Effector memory CD4-positive, alpha-beta T cell (primary cell): ENCODE data around the gene PARP15.

Source experiments
- DNase-seq, 3 donors: peaks; one replicate each; pipeline ENCODE4 v3.0.0-alpha.2; 2020
- H3K27ac ChIP-seq: 2 replicates; pipeline ENCODE4 v1.7.0; 2013; ENCODE audit warnings: mild to moderate bottlenecking, low read length, moderate library complexity; ENCODE audit not compliant: insufficient read depth, poor library complexity, severe bottlenecking
- H3K27me3 ChIP-seq: replicated peaks from 2 replicates; pipeline ENCODE4 v1.7.0; 2013; ENCODE audit warnings: mild to moderate bottlenecking, low read length; ENCODE audit not compliant: insufficient read depth, control insufficient read depth, poor library complexity, severe bottlenecking
- H3K36me3 ChIP-seq: 2 replicates; pipeline ENCODE4 v1.7.0; 2013; ENCODE audit warnings: mild to moderate bottlenecking, low read length, moderate library complexity; ENCODE audit not compliant: control insufficient read depth, insufficient read depth
- H3K4me1 ChIP-seq: 2 replicates; pipeline ENCODE4 v1.7.0; 2013; ENCODE audit warnings: low read length, mild to moderate bottlenecking; ENCODE audit not compliant: control insufficient read depth, insufficient read depth, poor library complexity, severe bottlenecking
- H3K4me3 ChIP-seq: 2 replicates; pipeline ENCODE4 v1.7.0; 2013; ENCODE audit warnings: low read length, low read depth, mild to moderate bottlenecking; ENCODE audit not compliant: insufficient read depth, poor library complexity, severe bottlenecking
- H3K9me3 ChIP-seq: 2 replicates; pipeline ENCODE4 v1.7.0; 2013; ENCODE audit warnings: mild to moderate bottlenecking, low read length, moderate library complexity; ENCODE audit not compliant: control insufficient read depth

PARP15 gene

DNA sequence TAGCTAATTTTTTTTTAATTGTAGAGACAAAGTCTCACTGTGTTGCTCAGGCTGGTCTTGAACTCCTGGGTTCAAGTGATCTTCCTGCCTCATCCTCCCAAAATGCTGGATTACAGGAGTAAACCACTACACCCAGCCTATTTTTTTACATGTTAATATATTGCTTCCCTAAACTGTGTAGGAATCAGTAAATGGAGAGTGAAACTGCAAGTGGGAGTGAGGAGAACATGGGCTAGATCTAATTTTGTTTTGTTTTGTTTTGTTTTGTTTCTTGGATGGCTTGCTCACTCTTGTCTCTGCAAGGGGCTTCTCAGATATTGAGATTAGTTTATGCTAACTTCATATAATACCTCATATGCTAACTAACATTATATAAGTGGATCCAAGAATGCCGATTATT lies 31.5 kb downstream of the PARP15 start:
- Histone ChIP-seq H3K9me3 (no peaks in the 10 kb centered on the region), H3K27me3 (no peaks in the 10 kb centered on the region), H3K27ac (no peak overlapping the region), H3K36me3 (peaks cover 23% of the 10 kb centered on the region), H3K4me3 (no peak overlapping the region), H3K4me1 (no peaks in the 10 kb centered on the region)
- no peak for DNase-seq

DNA sequence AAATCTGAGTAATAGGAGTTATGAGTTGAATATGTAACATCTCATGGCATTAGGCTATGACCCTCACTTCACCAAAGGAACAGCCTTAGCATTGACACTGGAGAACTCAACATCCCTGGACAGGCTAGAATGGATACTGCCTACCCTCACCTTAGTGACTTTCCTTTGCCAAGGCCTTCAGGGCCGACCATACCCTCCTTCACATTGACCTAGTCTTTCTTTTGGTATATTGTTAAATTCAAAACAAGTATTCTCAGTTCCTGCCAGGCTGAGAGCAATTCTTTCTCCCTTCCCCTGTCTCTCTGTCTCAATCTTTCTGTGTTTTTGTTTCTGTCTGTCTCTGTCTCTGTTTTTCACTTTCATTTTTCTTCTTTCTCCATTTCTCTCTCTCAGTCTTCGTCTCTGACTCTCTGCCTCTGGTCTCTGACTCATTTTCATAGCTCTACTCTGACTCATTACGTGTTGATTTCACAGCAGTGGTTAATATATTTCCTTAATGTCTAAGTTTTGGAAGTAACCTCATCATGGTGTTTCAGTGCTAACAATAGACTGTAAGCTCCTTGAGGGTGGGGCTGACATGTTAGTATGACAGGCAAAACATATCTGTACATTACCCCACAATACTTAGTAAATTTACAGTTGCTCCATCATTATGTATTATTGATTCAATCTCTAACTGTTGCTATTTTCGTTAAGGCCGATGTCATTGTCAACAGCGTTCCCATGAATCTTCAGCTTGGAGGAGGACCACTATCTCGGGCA lies 32.5 kb downstream of the PARP15 start:
- no peaks in the 10 kb centered on the region for H3K9me3 ChIP-seq
- H3K27me3 ChIP-seq, result no peaks in the 10 kb centered on the region
- DNase-seq, result no peak
- H3K4me1 ChIP-seq, result no peaks in the 10 kb centered on the region
- no peak overlapping the region for H3K27ac ChIP-seq
- H3K4me3 ChIP-seq, result no peak overlapping the region
- H3K36me3 ChIP-seq, result peaks cover 27% of the 10 kb centered on the region

DNA sequence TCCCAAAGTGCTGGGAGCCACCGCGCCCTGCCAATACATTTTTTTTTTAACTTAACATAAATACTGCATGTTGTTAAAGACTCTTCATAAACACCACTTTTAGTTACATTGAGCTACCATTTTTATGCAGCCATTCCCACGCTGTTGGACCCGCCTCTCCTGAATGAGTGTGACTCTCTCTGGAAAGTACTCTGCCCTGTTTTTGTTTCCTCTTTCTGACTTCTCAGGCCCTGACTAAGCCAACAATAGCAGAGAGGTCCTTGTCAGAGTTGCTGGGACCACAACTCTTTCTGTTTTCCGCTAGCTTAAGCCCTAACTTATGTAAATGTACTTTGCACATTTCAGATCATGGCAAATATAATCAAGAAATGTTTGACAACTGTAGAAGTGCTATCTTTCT lies 35.2 kb downstream of the PARP15 start:
- no peaks in the 10 kb centered on the region for H3K27me3 ChIP-seq
- H3K4me3 ChIP-seq, result no peak overlapping the region
- H3K9me3 ChIP-seq, result no peaks in the 10 kb centered on the region
- no peak overlapping the region for H3K27ac ChIP-seq
- peaks cover 40% of the 10 kb centered on the region for H3K36me3 ChIP-seq
- DNase-seq, result no peak
- H3K4me1 ChIP-seq, result no peaks in the 10 kb centered on the region

DNA sequence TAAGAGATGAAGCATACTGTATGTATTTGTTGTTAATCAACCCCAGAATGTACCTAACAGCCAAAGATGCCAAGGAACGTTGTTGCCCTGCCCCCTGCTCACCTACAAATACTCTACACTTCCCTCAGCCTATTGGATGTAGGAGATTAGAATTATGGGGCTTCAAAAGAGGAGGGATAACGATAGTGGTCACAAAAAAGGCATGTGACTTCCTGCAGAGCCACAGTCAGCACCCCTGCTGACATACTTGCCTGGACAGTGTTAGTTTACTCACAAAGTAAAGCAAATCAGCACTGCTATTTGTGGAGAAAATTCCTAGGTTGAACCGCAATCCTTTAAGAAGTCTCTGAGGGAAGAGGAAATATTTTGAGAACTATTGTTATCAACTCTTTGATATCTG lies 37.9 kb downstream of the PARP15 start:
- Histone ChIP-seq H3K36me3 (peaks cover 56% of the 10 kb centered on the region), H3K27me3 (no peaks in the 10 kb centered on the region), H3K27ac (no peak overlapping the region), H3K4me3 (no peak overlapping the region), H3K4me1 (no peaks in the 10 kb centered on the region), H3K9me3 (no peaks in the 10 kb centered on the region)
- no peak for DNase-seq

DNA sequence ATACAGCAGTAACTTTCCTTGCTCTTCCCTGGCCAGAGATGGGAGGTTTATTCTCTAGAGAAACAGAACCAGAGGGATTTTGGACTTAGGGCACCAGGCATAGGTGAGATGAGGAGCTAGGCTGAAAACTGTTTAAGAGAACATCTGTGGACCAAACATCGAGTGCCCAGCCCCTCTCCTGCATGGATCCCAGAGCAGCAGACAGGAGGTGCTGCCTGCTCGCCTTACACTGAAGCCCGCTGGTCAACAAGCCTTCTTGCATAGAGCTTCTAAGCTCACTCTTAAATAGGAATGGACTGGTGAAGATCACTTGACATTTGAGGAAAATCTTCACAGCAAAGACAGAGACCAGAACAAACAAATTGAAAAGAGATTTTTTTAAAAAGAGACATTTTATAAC lies 41.2 kb downstream of the PARP15 start:
- DNase-seq, result no peak
- H3K27me3 ChIP-seq, result no peaks in the 10 kb centered on the region
- H3K4me1 ChIP-seq, result no peaks in the 10 kb centered on the region
- no peak overlapping the region for H3K27ac ChIP-seq
- H3K9me3 ChIP-seq, result no peaks in the 10 kb centered on the region
- no peak overlapping the region for H3K4me3 ChIP-seq
- peaks cover 71% of the 10 kb centered on the region for H3K36me3 ChIP-seq

GRCh38 chr3:122619040-122619439 lies 41.6 kb downstream of the PARP15 start:
- no peak overlapping the region for H3K4me3 ChIP-seq
- peaks cover 70% of the 10 kb centered on the region for H3K36me3 ChIP-seq
- H3K27ac ChIP-seq, result no peak overlapping the region
- no peaks in the 10 kb centered on the region for H3K4me1 ChIP-seq
- no peaks in the 10 kb centered on the region for H3K9me3 ChIP-seq
- DNase-seq, result no peak
- no peaks in the 10 kb centered on the region for H3K27me3 ChIP-seq

- Histone ChIP-seq H3K27me3 (no peaks in the 10 kb centered on the region), H3K4me3 (no peak overlapping the region), H3K27ac (no peak overlapping the region), H3K4me1 (no peaks in the 10 kb centered on the region), H3K36me3 (peaks cover 62% of the 10 kb centered on the region), H3K9me3 (no peaks in the 10 kb centered on the region)
- DNase-seq, result no peak
These were observed 42.9 kb downstream of the PARP15 start for GRCh38 chr3:122620399-122620798.

DNA sequence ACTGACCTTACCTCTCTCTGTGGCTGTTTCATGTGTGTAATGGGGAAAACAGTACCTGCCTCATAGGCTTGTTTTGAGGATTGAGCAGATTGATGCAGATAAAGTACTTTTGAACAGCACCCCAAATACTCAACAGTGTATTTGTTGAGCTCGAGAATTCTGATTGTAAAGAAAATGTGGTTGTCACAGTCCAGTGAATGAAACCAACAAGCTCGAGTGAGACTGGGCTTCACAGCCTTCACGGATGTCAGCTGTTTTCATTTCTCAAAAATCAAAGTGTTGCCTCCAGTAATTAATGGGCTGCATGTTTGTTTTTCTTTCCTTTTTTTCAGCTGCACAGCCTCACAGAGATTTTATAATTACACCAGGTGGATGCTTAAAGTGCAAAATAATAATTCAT lies 43.7 kb downstream of the PARP15 start:
- DNase-seq, result no peak
- H3K9me3 ChIP-seq, result no peaks in the 10 kb centered on the region
- H3K36me3 ChIP-seq, result peaks cover 56% of the 10 kb centered on the region
- H3K27me3 ChIP-seq, result no peaks in the 10 kb centered on the region
- no peak overlapping the region for H3K4me3 ChIP-seq
- H3K4me1 ChIP-seq, result no peaks in the 10 kb centered on the region
- no peak overlapping the region for H3K27ac ChIP-seq

- H3K36me3 ChIP-seq, result peaks cover 54% of the 10 kb centered on the region
- no peak for DNase-seq
- H3K4me3 ChIP-seq, result no peak overlapping the region
- H3K9me3 ChIP-seq, result no peaks in the 10 kb centered on the region
- H3K27ac ChIP-seq, result no peak overlapping the region
- no peaks in the 10 kb centered on the region for H3K4me1 ChIP-seq
- H3K27me3 ChIP-seq, result no peaks in the 10 kb centered on the region
These were observed 45.8 kb downstream of the PARP15 start for GRCh38 chr3:122623031-122623829.

DNA sequence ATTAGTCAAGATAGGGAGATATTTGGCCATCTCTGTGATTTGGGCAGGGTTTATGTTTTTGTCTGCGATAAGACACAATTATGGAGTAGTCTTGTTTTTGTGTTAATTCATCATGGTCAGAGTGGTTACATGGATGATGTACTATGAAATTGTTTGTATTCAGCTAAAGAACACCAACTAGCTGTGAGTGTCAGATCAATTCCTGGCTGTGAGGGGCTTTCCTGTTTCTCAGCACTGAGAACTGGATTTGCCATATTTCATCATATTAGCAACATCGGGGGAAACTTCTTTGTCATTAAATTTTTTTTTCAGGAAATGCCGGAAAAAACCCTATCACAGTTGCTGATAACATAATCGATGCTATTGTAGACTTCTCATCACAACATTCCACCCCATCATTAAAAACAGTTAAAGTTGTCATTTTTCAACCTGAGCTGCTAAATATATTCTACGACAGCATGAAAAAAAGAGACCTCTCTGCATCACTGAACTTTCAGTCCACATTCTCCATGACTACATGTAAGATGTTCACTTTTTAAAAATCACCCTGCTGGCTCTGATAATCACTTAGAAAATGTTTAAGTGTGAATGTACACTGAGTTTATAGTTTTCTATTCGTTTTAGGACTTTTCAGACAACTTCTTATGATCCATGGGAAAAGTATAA lies 49.2 kb downstream of the PARP15 start:
- Histone ChIP-seq H3K27ac (no peak overlapping the region), H3K27me3 (no peaks in the 10 kb centered on the region), H3K9me3 (no peaks in the 10 kb centered on the region), H3K4me3 (no peak overlapping the region), H3K36me3 (peaks cover 28% of the 10 kb centered on the region), H3K4me1 (no peaks in the 10 kb centered on the region)
- DNase-seq, result no peak
